HPDE6-E6E7 (cell line): ENCODE measurements around the gene ABHD6.
"Not testable (repeated sequence)": the region's sequence is repeated elsewhere in the genome, so short reads cannot be mapped to it uniquely, and the experiment has no call there.

Experiments used
- DNase-seq: peaks from one replicate; pipeline ENCODE4 v3.0.0; 2011; ENCODE audit warnings: missing footprints; ENCODE audit errors: extremely low spot score

The ABHD6 gene

GRCh38 chr3:58273362-58273761, 35.8 kb downstream of the ABHD6 start:
- not testable (repeated sequence) for DNase-seq

GRCh38 chr3:58274027-58274614, 36.5 kb downstream of the ABHD6 start:
- no peak for DNase-seq

GRCh38 chr3:58281069-58281468, 43.5 kb downstream of the ABHD6 start:
- no peak for DNase-seq

GRCh38 chr3:58285334-58285733, 47.7 kb downstream of the ABHD6 start:
- no peak for DNase-seq

- no peak for DNase-seq
Measured at GRCh38 chr3:58287354-58287753, 49.8 kb downstream of the ABHD6 start.

- DNase-seq: no peak
Measured at GRCh38 chr3:58288011-58288728, 50.6 kb downstream of the ABHD6 start.

GRCh38 chr3:58288964-58289613, 51.5 kb downstream of the ABHD6 start:
- not testable (repeated sequence) for DNase-seq

- not testable (repeated sequence) for DNase-seq
Measured at GRCh38 chr3:58290446-58290845, 52.9 kb downstream of the ABHD6 start.

- DNase-seq: no peak
Measured at GRCh38 chr3:58291671-58292338, 54.2 kb downstream of the ABHD6 start.

GRCh38 chr3:58292866-58293265, 55.3 kb downstream of the ABHD6 start:
- no peak for DNase-seq

GRCh38 chr3:58293516-58293915, 55.9 kb downstream of the ABHD6 start:
- no peak for DNase-seq

GRCh38 chr3:58296269-58296668, 58.7 kb downstream of the ABHD6 start:
- DNase-seq: no peak

GRCh38 chr3:58296843-58297242, 59.3 kb downstream of the ABHD6 start:
- no peak for DNase-seq

- DNase-seq: no peak
Measured at GRCh38 chr3:58298190-58298589, 60.6 kb downstream of the ABHD6 start.

- DNase-seq: no peak
Measured at GRCh38 chr3:58299075-58299474, 61.5 kb downstream of the ABHD6 start.

- DNase-seq: no peak
Measured at GRCh38 chr3:58299839-58300516, 62.4 kb downstream of the ABHD6 start.

- DNase-seq: peak; percentile 60
Measured at GRCh38 chr3:58305882-58306711, 68.5 kb downstream of the ABHD6 start, which contains the start of the genes HTD2 and RPP14. Gene HTD2, plus strand, starts transcription at chr3:58306520. Its CDS starts 11,094 bp downstream, at chr3:58317614. Gene RPP14, plus strand, starts transcription at chr3:58306245. Its CDS starts 4,085 bp downstream, at chr3:58310330.

- DNase-seq: no peak
Measured at GRCh38 chr3:58307639-58308215, 70.1 kb downstream of the ABHD6 start.

GRCh38 chr3:58308728-58309127, 71.1 kb downstream of the ABHD6 start:
- no peak for DNase-seq

- DNase-seq: no peak
Measured at GRCh38 chr3:58317811-58318210, 80.2 kb downstream of the ABHD6 start.
